Neural cell (in vitro differentiated cells): ENCODE measurements around the gene SYNPO2.

Experiments used
- EZH2 ChIP-seq: fragments of 200-600, 300-800 bp; shearing (Covaris generic), sonication (generic); IDR thresholded peaks from 2 replicates; pipeline ENCODE4 v1.6.1; 2014; ENCODE audit warnings: antibody characterized with exemption, low read length, borderline replicate concordance, mild to moderate bottlenecking; ENCODE audit not compliant: insufficient read depth, poor library complexity, severe bottlenecking
- POLR2AphosphoS5 ChIP-seq: IDR thresholded peaks from 2 replicates; pipeline ENCODE4 v1.6.1; 2012
- RAD21 ChIP-seq: fragments of 450-650 bp; conservative IDR thresholded peaks from 2 replicates; pipeline ENCODE4 v1.6.1; 2014; ENCODE audit warnings: antibody characterized with exemption, mild to moderate bottlenecking, moderate library complexity
- TAF1 ChIP-seq: IDR thresholded peaks from 2 replicates; pipeline ENCODE4 v1.6.1; 2012; ENCODE audit warnings: low read depth
- TF ChIP-seq, protein P1 (sequence below): fragments of 450-650 bp; IDR thresholded peaks from 2 replicates; pipeline ENCODE4 v1.5.1; 2014; ENCODE audit warnings: antibody characterized with exemption, mild to moderate bottlenecking, moderate library complexity; ENCODE audit not compliant: poor library complexity, severe bottlenecking

DNA sequence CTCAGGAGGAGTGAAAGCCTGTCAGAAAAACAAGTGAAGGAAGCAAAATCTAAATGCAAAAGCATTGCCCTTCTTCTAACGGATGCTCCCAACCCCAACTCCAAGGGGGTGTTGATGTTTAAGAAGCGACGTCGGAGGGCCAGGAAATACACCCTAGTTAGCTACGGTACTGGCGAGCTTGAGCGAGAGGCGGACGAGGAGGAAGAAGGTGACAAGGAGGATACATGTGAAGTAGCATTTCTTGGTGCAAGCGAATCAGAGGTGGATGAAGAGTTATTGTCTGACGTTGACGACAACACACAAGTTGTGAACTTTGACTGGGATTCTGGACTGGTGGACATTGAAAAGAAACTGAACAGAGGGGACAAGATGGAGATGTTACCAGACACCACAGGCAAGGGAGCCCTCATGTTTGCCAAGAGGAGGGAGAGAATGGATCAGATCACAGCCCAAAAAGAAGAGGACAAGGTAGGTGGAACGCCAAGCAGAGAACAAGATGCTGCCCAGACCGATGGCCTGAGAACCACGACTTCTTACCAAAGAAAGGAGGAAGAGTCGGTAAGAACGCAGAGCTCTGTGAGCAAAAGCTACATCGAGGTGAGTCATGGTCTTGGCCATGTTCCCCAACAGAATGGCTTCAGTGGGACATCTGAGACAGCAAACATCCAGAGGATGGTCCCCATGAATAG lies 141.3 kb downstream of the SYNPO2 start:
- TF ChIP-seq, protein P1, sequence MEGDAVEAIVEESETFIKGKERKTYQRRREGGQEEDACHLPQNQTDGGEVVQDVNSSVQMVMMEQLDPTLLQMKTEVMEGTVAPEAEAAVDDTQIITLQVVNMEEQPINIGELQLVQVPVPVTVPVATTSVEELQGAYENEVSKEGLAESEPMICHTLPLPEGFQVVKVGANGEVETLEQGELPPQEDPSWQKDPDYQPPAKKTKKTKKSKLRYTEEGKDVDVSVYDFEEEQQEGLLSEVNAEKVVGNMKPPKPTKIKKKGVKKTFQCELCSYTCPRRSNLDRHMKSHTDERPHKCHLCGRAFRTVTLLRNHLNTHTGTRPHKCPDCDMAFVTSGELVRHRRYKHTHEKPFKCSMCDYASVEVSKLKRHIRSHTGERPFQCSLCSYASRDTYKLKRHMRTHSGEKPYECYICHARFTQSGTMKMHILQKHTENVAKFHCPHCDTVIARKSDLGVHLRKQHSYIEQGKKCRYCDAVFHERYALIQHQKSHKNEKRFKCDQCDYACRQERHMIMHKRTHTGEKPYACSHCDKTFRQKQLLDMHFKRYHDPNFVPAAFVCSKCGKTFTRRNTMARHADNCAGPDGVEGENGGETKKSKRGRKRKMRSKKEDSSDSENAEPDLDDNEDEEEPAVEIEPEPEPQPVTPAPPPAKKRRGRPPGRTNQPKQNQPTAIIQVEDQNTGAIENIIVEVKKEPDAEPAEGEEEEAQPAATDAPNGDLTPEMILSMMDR = no peak
- TF ChIP-seq TAF1 = no peak
- no peak for TF ChIP-seq EZH2
- TF ChIP-seq POLR2AphosphoS5 = no peak
- no peak for TF ChIP-seq RAD21
